HG03521 (cell line): Measurements from ENCODE around the gene COL25A1.

Experiments used
- ATAC-seq: cut with Tn5 transposase; IDR thresholded peaks from one replicate; pipeline ENCODE4 v1.9.1; 2021; ENCODE audit warnings: mild to moderate bottlenecking, moderate library complexity; ENCODE audit not compliant: unreplicated experiment

Gene COL25A1

GRCh38 chr4:108786351-108786750 is 516.1 kb downstream of the COL25A1 start:
- ATAC-seq: no peak

- no peak for ATAC-seq
Observed at GRCh38 chr4:108783665-108784463, 518.6 kb downstream of the COL25A1 start.

- ATAC-seq: no peak
Observed at GRCh38 chr4:108779958-108780357, 522.5 kb downstream of the COL25A1 start.

- ATAC-seq: no peak
Observed at GRCh38 chr4:108777388-108777787, 525.1 kb downstream of the COL25A1 start.

- no peak for ATAC-seq
Observed at GRCh38 chr4:108775921-108776320, 526.5 kb downstream of the COL25A1 start.

- ATAC-seq: no peak
Observed at GRCh38 chr4:108774809-108775530, 527.5 kb downstream of the COL25A1 start.

- no peak for ATAC-seq
Observed at GRCh38 chr4:108772402-108772801, 530.1 kb downstream of the COL25A1 start.

- ATAC-seq: no peak
Observed at GRCh38 chr4:108766058-108766457, 536.4 kb downstream of the COL25A1 start.

GRCh38 chr4:108763986-108764385 is 538.5 kb downstream of the COL25A1 start:
- ATAC-seq: no peak

GRCh38 chr4:108763226-108763593 is 539.2 kb downstream of the COL25A1 start:
- no peak for ATAC-seq

- no peak for ATAC-seq
Observed at GRCh38 chr4:108762559-108763225, 539.8 kb downstream of the COL25A1 start, which contains the start of gene ETNPPL. Gene ETNPPL (minus strand): TSS chr4:108763053. CDS start chr4:108762898, 155 bp downstream.
